Dedifferentiated amniotic fluid mesenchymal stem cell (primary cell): ENCODE measurements around the gene KLHL40.

Experiments
- DNase-seq: peaks from one replicate; pipeline ENCODE4 v3.0.0-alpha.2; 2016; ENCODE audit errors: extremely low spot score

KLHL40 gene

GRCh38 chr3:42668793-42669217 lies 16.5 kb upstream of the KLHL40 start:
- DNase-seq, result no peak

GRCh38 chr3:42670051-42670576 lies 15.2 kb upstream of the KLHL40 start:
- no peak for DNase-seq

GRCh38 chr3:42670670-42671069 lies 14.7 kb upstream of the KLHL40 start:
- DNase-seq, result no peak

- no peak for DNase-seq
Measured at GRCh38 chr3:42672515-42672914, 12.8 kb upstream of the KLHL40 start.

- no peak for DNase-seq
Measured at GRCh38 chr3:42673082-42673481, 12.3 kb upstream of the KLHL40 start.

- DNase-seq, result no peak
Measured at GRCh38 chr3:42674146-42674545, 11.2 kb upstream of the KLHL40 start.

- no peak for DNase-seq
Measured at GRCh38 chr3:42675909-42676308, 9.4 kb upstream of the KLHL40 start.

- no peak for DNase-seq
Measured at GRCh38 chr3:42678447-42678846, 6.9 kb upstream of the KLHL40 start.

GRCh38 chr3:42680271-42680670 lies 5.1 kb upstream of the KLHL40 start:
- no peak for DNase-seq

GRCh38 chr3:42680806-42681205 lies 4.5 kb upstream of the KLHL40 start:
- no peak for DNase-seq

GRCh38 chr3:42681361-42682038 lies 3.8 kb upstream of the KLHL40 start:
- no peak for DNase-seq

- no peak for DNase-seq
Measured at GRCh38 chr3:42682301-42683070, 2.9 kb upstream of the KLHL40 start.

- DNase-seq, result peak; percentile 77
Measured at GRCh38 chr3:42683875-42684598, 1.3 kb upstream of the KLHL40 start.

- DNase-seq, result no peak
Measured at GRCh38 chr3:42684632-42685362, 540 bp upstream of the KLHL40 start.

- no peak for DNase-seq
Measured at GRCh38 chr3:42685891-42686820, 819 bp downstream of the KLHL40 start.

GRCh38 chr3:42686832-42687650 lies 1.7 kb downstream of the KLHL40 start:
- DNase-seq, result no peak

- no peak for DNase-seq
Measured at GRCh38 chr3:42688016-42688415, 2.7 kb downstream of the KLHL40 start.

- DNase-seq, result no peak
Measured at GRCh38 chr3:42688487-42689420, 3.4 kb downstream of the KLHL40 start.
